LNCAP (cell line): ENCODE data around the gene PCDHGA6.

Experiments used
- TF ChIP-seq, protein P1 (sequence below): fragments of 450-650 bp; IDR thresholded peaks from 2 replicates; pipeline ENCODE4 v1.5.1; 2017; ENCODE audit warnings: mild to moderate bottlenecking

The PCDHGA6 gene

GRCh38 chr5:141343242-141343952 lies 30.3 kb upstream of the PCDHGA6 start, which contains the start of gene PCDHGA3:
Gene PCDHGA3, plus strand, starts transcription at chr5:141343829. Its CDS starts 205 bp downstream, at chr5:141344034.
- TF ChIP-seq, protein P1, sequence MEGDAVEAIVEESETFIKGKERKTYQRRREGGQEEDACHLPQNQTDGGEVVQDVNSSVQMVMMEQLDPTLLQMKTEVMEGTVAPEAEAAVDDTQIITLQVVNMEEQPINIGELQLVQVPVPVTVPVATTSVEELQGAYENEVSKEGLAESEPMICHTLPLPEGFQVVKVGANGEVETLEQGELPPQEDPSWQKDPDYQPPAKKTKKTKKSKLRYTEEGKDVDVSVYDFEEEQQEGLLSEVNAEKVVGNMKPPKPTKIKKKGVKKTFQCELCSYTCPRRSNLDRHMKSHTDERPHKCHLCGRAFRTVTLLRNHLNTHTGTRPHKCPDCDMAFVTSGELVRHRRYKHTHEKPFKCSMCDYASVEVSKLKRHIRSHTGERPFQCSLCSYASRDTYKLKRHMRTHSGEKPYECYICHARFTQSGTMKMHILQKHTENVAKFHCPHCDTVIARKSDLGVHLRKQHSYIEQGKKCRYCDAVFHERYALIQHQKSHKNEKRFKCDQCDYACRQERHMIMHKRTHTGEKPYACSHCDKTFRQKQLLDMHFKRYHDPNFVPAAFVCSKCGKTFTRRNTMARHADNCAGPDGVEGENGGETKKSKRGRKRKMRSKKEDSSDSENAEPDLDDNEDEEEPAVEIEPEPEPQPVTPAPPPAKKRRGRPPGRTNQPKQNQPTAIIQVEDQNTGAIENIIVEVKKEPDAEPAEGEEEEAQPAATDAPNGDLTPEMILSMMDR, result peak; percentile 56

DNA sequence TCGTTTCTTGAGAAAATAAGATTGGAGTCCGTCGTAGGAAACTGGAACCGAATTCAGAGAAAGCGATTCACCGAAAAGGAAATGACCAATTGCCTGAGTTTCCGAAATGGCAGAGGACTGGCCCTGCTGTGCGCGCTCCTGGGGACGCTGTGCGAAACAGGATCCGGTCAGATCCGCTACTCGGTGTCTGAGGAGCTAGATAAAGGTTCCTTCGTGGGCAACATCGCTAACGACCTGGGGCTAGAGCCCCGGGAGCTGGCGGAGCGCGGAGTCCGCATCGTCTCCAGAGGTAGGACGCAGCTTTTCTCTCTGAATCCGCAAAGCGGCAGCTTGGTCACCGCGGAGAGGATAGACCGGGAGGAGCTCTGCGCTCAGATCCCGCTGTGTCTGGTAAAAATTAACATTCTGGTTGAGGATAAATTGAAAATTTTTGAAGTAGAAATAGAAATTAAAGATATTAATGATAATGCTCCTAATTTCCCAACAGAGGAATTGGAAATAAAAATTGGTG lies 29.7 kb upstream of the PCDHGA6 start:
- TF ChIP-seq, protein P1, result no peak; the same call in 1 of the 2 replicates

GRCh38 chr5:141345327-141345726 lies 28.4 kb upstream of the PCDHGA6 start:
- TF ChIP-seq, protein P1, result no peak

GRCh38 chr5:141349917-141350619 lies 23.6 kb upstream of the PCDHGA6 start, which contains the start of gene PCDHGB1:
Gene PCDHGB1, plus strand, starts transcription at chr5:141350099. Its CDS starts 162 bp downstream, at chr5:141350261.
- TF ChIP-seq, protein P1, result peak; percentile 88

DNA sequence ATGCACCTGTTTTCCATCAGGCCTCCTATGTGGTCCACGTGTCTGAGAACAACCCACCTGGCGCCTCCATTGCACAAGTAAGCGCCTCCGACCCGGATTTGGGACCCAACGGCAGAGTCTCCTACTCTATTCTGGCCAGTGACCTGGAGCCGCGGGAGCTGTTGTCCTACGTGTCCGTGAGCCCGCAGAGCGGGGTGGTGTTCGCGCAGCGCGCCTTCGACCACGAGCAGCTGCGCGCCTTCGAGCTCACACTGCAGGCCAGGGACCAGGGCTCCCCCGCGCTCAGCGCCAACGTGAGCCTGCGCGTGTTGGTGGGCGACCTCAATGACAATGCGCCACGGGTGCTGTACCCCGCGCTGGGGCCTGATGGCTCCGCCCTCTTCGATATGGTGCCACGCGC lies 22.1 kb upstream of the PCDHGA6 start:
- TF ChIP-seq, protein P1, result no peak

DNA sequence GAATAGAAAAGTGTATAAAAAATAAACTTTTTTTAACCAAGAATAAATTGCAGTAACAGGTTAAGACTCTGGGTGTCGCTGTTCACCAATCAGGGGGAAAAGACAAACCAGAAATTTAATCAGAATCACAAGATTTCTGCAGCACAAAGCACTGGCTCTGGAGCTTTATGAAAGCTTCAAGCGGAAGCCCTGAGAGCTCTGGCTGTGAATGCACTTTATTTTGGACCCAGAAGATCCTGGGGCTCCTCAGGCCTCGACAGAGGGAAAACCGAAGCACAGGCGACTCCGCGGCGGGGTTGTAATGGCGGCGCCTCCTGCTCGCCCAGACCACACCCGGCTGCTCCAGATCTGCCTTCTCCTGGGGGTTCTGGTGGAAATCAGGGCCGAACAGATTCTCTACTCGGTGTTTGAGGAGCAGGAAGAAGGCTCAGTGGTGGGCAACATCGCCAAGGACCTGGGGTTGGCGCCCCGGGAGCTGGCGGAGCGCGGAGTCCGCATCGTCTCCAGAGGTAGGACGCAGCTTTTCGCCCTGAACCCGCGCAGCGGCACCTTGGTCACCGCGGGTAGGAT lies 18.7 kb upstream of the PCDHGA6 start, which contains the start of gene PCDHGA4:
Gene PCDHGA4, plus strand, starts transcription at position 122 of the 570 bp plus-strand sequence. Its CDS starts 87 bp downstream, at position 209.
- TF ChIP-seq, protein P1, result no peak; the same call in 1 of the 2 replicates

GRCh38 chr5:141355641-141356040 lies 18.1 kb upstream of the PCDHGA6 start:
- TF ChIP-seq, protein P1, result no peak
